Thyroid gland (tissue), 4 donors: ENCODE results near the gene NAV2.

ENCODE experiments used
- POLR2A ChIP-seq, 2 donors: fragments of 450-650 bp; IDR thresholded peaks; one replicate each; pipeline ENCODE4 v1.6.1; 2017; ENCODE audit warnings: antibody characterized with exemption in 2 of 2, mild to moderate bottlenecking in 2 of 2, moderate library complexity in 1 of 2
- TF ChIP-seq, protein P1 (sequence below), 6 experiments: fragments of 200-600 bp in 3 of 6; fragments of 450-650 bp in 3 of 6; sonication (generic) in 3 of 6; IDR thresholded peaks; one replicate each; pipeline ENCODE4 v1.5.1; 2016 to 2019; ENCODE audit warnings: antibody characterized with exemption in 6 of 6, mild to moderate bottlenecking in 2 of 6, inconsistent platforms in 1 of 6, moderate library complexity in 1 of 6

DNA sequence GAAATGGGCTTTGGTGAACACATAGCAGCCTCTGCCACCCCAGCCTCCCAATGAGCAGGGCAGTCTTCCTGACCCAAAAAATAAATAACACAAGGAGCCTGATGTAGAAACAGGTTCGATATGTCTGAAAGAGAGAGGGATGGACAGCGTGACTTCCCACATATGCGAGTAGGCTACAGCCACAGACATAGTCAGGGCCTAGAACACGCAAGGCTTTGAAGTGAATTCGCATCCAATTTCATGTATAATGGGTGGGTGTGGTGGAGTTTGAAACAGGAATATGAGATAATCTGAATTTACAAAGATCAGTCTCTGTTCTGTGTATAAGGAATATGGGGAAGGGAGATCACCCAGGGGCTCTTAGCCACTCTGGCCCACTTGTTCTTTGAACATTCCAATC, 373.3 kb downstream of the NAV2 start:
- TF ChIP-seq, protein P1, sequence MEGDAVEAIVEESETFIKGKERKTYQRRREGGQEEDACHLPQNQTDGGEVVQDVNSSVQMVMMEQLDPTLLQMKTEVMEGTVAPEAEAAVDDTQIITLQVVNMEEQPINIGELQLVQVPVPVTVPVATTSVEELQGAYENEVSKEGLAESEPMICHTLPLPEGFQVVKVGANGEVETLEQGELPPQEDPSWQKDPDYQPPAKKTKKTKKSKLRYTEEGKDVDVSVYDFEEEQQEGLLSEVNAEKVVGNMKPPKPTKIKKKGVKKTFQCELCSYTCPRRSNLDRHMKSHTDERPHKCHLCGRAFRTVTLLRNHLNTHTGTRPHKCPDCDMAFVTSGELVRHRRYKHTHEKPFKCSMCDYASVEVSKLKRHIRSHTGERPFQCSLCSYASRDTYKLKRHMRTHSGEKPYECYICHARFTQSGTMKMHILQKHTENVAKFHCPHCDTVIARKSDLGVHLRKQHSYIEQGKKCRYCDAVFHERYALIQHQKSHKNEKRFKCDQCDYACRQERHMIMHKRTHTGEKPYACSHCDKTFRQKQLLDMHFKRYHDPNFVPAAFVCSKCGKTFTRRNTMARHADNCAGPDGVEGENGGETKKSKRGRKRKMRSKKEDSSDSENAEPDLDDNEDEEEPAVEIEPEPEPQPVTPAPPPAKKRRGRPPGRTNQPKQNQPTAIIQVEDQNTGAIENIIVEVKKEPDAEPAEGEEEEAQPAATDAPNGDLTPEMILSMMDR (IDR thresholded peaks at IDR 0.05) = no peak
- no peak for TF ChIP-seq POLR2A (IDR thresholded peaks at IDR 0.05)
